ENCODE results near the gene SLC27A5.

The SLC27A5 gene

GRCh38 chr19:58475714-58476497 lies 35.9 kb downstream of the SLC27A5 start, which contains the start of gene ZNF446 (continued):
- TF ChIP-seq ZNF350 (tag by site-specific recombination; IDR thresholded peaks at IDR 0.05) (no peak), OVOL3 (tag by site-specific recombination; IDR thresholded peaks at IDR 0.05) (0 out of 2 replicates have a peak, but pooled peaks have one; percentile 16), ZNF248 (tag by site-specific recombination; IDR thresholded peaks at IDR 0.05) (no peak), GFI1B (tag by site-specific recombination; IDR thresholded peaks at IDR 0.05) (no peak), ZNF335 (tag by site-specific recombination; conservative IDR thresholded peaks at IDR 0.05) (peak; percentile 100), PBX3 (CRISPR knock-in tag; IDR thresholded peaks at IDR 0.05) (0 out of 2 replicates have a peak, but pooled peaks have one; percentile 12), KLF8 (tag by site-specific recombination; IDR thresholded peaks at IDR 0.05) (peak; percentile 89), HIC1 (tag by site-specific recombination; IDR thresholded peaks at IDR 0.05) (peak; percentile 25; the same call in 1 of the 2 replicates), ZNF423 (tag by site-specific recombination; IDR thresholded peaks at IDR 0.05) (peak; percentile 66), ATF2 (tag by site-specific recombination; IDR thresholded peaks at IDR 0.05; ENCODE audit: low read depth) (no peak), ZNF274 (IDR thresholded peaks at IDR 0.05; ENCODE audit: low read length) (no peak), ZNF274 (tag by site-specific recombination; IDR thresholded peaks at IDR 0.05; ENCODE audit: borderline replicate concordance) (no peak), PRDM10 (tag by site-specific recombination; IDR thresholded peaks at IDR 0.05) (peak; percentile 92), ZNF600 (tag by site-specific recombination; IDR thresholded peaks at IDR 0.05) (no peak), ZNF169 (tag by site-specific recombination; IDR thresholded peaks at IDR 0.05) (no peak), ZNF214 (tag by site-specific recombination; IDR thresholded peaks at IDR 0.05; ENCODE audit: borderline replicate concordance) (no peak), ZNF623 (tag by site-specific recombination; IDR thresholded peaks at IDR 0.05) (no peak), ZNF707 (tag by site-specific recombination; IDR thresholded peaks at IDR 0.05) (no peak), PRDM2 (tag by site-specific recombination; IDR thresholded peaks at IDR 0.05; ENCODE audit: borderline replicate concordance) (no peak), HOXD13 (CRISPR knock-in tag; IDR thresholded peaks at IDR 0.05; ENCODE audit: borderline replicate concordance) (no peak), ZBTB44 (tag by site-specific recombination; IDR thresholded peaks at IDR 0.05) (no peak)
